Heart left ventricle (tissue), 16 donors: ENCODE results near the gene AHDC1. TPM values are rescaled to one million over a fixed set of nuclear protein-coding genes. Genes with fewer than 3 reads are reported as not detected.

Experiments
- ATAC-seq, 4 donors: fragments of 200-7000 bp; cut with Tn5 transposase; one replicate each; pipeline ENCODE4 v1.9.1; 2020 to 2022; ENCODE audit warnings: moderate library complexity in 4 of 4, mild to moderate bottlenecking in 3 of 4, moderate number of reproducible peaks in 1 of 4
- DNase-seq, 5 donors: peaks; one replicate each; pipeline ENCODE4 v3.0.0-alpha.2; 2020
- H3K27ac ChIP-seq, 12 donors: fragments of 200-600 bp; sonication (generic) in 4 of 12; one replicate each; pipeline versions ENCODE4 v1.5.0 to v1.8.0; 2016 to 2022; ENCODE audit warnings: mild to moderate bottlenecking in 2 of 12
- H3K27me3 ChIP-seq, 9 donors: fragments of 200-600 bp; sonication (generic) in 2 of 9; one replicate each; pipeline versions ENCODE4 v1.5.1 to v1.8.0; 2016 to 2022; ENCODE audit warnings: mild to moderate bottlenecking in 3 of 9
- H3K36me3 ChIP-seq, 9 donors: fragments of 200-600 bp; sonication (generic) in 2 of 9; one replicate each; pipeline versions ENCODE4 v1.5.0 to v1.8.0; 2018 to 2022; ENCODE audit warnings: mild to moderate bottlenecking in 2 of 9
- H3K4me1 ChIP-seq, 12 donors: fragments of 200-600 bp; sonication (generic) in 4 of 12; one replicate each; pipeline versions ENCODE4 v1.5.0 to v1.8.0; 2016 to 2022; ENCODE audit warnings: mild to moderate bottlenecking in 3 of 12
- H3K4me3 ChIP-seq, 12 donors: fragments of 200-600 bp; sonication (generic) in 4 of 12; one replicate each; pipeline versions ENCODE4 v1.5.0 to v1.8.0; 2017 to 2022; ENCODE audit warnings: mild to moderate bottlenecking in 9 of 12, moderate library complexity in 4 of 12
- H3K9me3 ChIP-seq, 12 donors: fragments of 200-600 bp; sonication (generic) in 4 of 12; one replicate each; pipeline versions ENCODE4 v1.5.0 to v1.8.0; 2016 to 2022; ENCODE audit warnings: mild to moderate bottlenecking in 1 of 12
- POLR2A ChIP-seq, 2 donors: fragments of 450-650 bp; IDR thresholded peaks; one replicate each; pipeline ENCODE4 v1.6.1; 2017; ENCODE audit warnings: antibody characterized with exemption in 2 of 2, mild to moderate bottlenecking in 2 of 2, moderate library complexity in 2 of 2
- WGBS, 4 donors: extraction: QIAGEN DNeasy Blood & Tissue Kit in 2 of 4; methylation state at CpG; one replicate each; pipeline versions ENCODE4 v1.1.5 to v1.1.7; 2013 to 2018; 5-methylcytosine and 5-hydroxymethylcytosine counted together
- intact Hi-C, 10 donors: fragments of 100-400 bp; cut with DNase I; formaldehyde crosslinking; loops; one replicate each; pipeline versions ENCODE4 v1.11.1 to v1.14.2; 2022
- polyA plus RNA-seq, 2 donors: library from polyadenylated mRNA; stranded (reverse); fragments of 200-250 nt; gene quantifications; one replicate each; pipeline ENCODE4 v1.2.3, GENCODE V29; 2013
- total RNA-seq, 9 donors: library from RNA; depleted of rRNA in 2 of 9; stranded (reverse); fragments of >200 nt in 2 of 9; fragmentation: NEBNext Ultra II Directional in 3 of 9; extraction: Animal tissue kit (Norgen Biotek cat#: 25700) in 3 of 9; gene quantifications; one replicate each; pipeline versions ENCODE4 v1.1.0 to v1.2.4, GENCODE V29; 2016 to 2023
- TF ChIP-seq, protein P1 (sequence below), 12 donors: fragments of 200-600 bp; sonication (generic) in 4 of 12; IDR thresholded peaks; one replicate each; pipeline versions ENCODE4 v1.5.0 to v1.8.0; 2018 to 2022; ENCODE audit warnings: antibody characterized with exemption in 12 of 12, mild to moderate bottlenecking in 5 of 12
- donor health status: ischemic (EF 13 %, LVEDD 7.1; RV severe dilation, severe dysfunction).
- donor health status: healthy with polysubstance abuse.
- donor health status: DM: no; HTN: yes; CAD: no.
- donor health status: DM: no; HTN: no; CAD: no.
- donor health status: ischemic (EF 25% LVEDD 6.9; RV normal size, moderate dysfunction).
- donor health status: ischemic (EF 25% LVEDD 5.7; RV mildly dilated, moderate dysfunction).
- donor health status: healthy.
- donor health status: DM: yes; HTN: yes; CAD: no.
- donor health status: ischemic (EF 35%, LVEDD 5.7; RV mildly dilated, moderate dysfunction).
- donor health status: nonischemic (EF 11% LVEDD 7.7; RV severe dilation, severe dysfunction).
- donor health status: DM: yes; HTN: yes; CAD: no.
- donor health status: PGD.
- donor health status: ischemic (EF 29% LVEDD 5.4; RV normal size, mild dysfunction).
- donor health status: nonischemic (EF 23%, LVEDD 6.1; RV moderate dilation, normal function).

The AHDC1 gene
- total and polyA plus RNA-seq, 11 donors, result 25.8 to 50.2 (median 42.1) TPM

DNA sequence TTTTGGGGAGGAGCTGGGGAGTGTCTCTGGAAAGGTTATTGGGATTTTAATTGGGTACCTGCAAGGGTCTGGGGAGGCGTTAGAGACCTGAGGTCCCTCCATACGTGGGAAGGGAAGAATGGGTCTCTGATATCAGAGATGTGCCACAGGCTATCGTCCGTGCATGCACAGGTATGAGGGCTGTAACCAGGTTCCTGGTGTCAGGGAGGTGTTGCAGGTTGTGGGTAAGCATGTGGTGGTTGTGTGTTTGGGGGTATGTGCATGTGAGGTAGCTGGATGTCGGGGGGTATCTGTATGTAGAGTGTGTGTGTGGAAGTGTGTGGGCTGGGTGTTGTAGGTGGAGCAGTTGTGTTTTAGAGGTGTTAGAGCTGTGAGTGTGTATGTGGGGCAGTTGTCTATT is 8.3 kb downstream of the AHDC1 start:
- Histone ChIP-seq H3K27me3 (no peaks in the 10 kb centered on the region), H3K9me3 (no peaks in the 10 kb centered on the region), H3K4me3 (no peak overlapping the region), H3K36me3 (peaks cover 0 to 8% (median 0%) of the 10 kb centered on the region in 9 donors), H3K4me1 (peaks cover 26 to 100% (median 97%) of the 10 kb centered on the region in 12 donors), H3K27ac (peak overlapping the region in 6 of 12 donors; percentile 26 to 99 (median 86))
- DNase-seq (no peak), ATAC-seq (no peak)
- 67 to 74% (median 69%) methylated on average over 5 of the region's 5 CpGs for WGBS, 4 donors
- TF ChIP-seq, protein P1, sequence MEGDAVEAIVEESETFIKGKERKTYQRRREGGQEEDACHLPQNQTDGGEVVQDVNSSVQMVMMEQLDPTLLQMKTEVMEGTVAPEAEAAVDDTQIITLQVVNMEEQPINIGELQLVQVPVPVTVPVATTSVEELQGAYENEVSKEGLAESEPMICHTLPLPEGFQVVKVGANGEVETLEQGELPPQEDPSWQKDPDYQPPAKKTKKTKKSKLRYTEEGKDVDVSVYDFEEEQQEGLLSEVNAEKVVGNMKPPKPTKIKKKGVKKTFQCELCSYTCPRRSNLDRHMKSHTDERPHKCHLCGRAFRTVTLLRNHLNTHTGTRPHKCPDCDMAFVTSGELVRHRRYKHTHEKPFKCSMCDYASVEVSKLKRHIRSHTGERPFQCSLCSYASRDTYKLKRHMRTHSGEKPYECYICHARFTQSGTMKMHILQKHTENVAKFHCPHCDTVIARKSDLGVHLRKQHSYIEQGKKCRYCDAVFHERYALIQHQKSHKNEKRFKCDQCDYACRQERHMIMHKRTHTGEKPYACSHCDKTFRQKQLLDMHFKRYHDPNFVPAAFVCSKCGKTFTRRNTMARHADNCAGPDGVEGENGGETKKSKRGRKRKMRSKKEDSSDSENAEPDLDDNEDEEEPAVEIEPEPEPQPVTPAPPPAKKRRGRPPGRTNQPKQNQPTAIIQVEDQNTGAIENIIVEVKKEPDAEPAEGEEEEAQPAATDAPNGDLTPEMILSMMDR (IDR thresholded peaks at IDR 0.05), result no peak
- TF ChIP-seq POLR2A (IDR thresholded peaks at IDR 0.05), result no peak
- intact Hi-C loops, result loop anchor here in 1 of 10 donors (5.0 kb wide), 1 partner anchor 33 kb away; no protein-coding TSS in a partner anchor

DNA sequence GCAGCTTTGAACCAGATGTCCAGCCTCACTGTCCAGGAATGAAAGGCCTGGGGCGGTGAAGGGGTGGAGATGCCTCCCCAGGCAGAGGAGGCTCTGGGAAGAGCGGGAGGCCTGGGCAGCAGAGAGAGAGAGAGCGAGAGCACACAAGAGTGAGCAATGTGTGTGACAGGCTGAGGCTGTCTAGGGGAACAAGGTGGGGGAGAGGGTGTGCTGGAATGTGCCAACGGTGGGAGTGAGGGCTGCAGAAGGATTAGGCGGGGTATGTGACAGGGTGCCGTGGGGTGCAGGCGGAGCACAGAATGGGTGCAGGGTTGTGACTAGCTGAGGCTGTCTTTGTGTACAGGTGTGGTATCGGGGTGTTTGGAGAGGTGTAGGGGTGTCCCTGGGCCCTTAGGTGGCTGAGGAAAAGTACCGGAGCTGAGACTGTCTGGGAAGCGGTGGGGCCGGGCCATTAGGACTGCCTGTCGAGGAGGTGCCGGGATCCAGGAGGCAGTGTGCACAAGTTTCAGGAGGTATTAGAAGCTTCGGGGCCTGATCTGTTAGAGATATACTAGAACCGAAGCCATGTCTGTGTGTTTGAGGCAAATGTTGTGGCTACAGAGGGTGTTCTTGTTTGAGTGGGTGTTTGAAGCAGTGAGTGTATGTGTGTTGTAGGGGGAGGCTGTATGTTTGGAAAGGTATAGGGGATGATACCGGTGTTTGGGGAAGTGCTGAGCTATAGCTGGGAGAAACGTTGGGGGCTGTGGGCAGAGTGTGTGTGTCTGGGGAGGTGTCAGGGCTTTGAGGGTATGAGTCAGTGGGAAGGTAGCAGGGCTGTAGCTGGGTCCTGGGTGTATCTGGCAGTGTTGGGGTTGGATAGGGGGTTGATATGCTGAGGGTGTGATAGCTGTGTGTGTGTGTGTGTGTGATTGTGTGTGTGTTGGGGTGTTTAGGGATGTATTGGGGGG is 9.1 kb downstream of the AHDC1 start:
- H3K4me1 ChIP-seq, result peaks cover 29 to 100% (median 97%) of the 10 kb centered on the region in 12 donors
- intact Hi-C loops, result loop anchor here in 1 of 10 donors (5.0 kb wide), 1 partner anchor 33 kb away; no protein-coding TSS in a partner anchor
- 55 to 63% (median 58%) methylated on average over 17 of the region's 17 CpGs for WGBS, 4 donors
- DNase-seq, result no peak
- TF ChIP-seq, protein P1 (IDR thresholded peaks at IDR 0.05), result no peak
- no peak for TF ChIP-seq POLR2A (IDR thresholded peaks at IDR 0.05)
- no peaks in the 10 kb centered on the region for H3K9me3 ChIP-seq
- H3K4me3 ChIP-seq, result no peak overlapping the region
- no peaks in the 10 kb centered on the region for H3K27me3 ChIP-seq
- H3K36me3 ChIP-seq, result peaks cover 0 to 8% (median 0%) of the 10 kb centered on the region in 9 donors
- H3K27ac ChIP-seq, result peak overlapping the region in 10 of 12 donors; percentile 5 to 99 (median 74)
- peak in 1 of 4 donors; percentile 2 for ATAC-seq

DNA sequence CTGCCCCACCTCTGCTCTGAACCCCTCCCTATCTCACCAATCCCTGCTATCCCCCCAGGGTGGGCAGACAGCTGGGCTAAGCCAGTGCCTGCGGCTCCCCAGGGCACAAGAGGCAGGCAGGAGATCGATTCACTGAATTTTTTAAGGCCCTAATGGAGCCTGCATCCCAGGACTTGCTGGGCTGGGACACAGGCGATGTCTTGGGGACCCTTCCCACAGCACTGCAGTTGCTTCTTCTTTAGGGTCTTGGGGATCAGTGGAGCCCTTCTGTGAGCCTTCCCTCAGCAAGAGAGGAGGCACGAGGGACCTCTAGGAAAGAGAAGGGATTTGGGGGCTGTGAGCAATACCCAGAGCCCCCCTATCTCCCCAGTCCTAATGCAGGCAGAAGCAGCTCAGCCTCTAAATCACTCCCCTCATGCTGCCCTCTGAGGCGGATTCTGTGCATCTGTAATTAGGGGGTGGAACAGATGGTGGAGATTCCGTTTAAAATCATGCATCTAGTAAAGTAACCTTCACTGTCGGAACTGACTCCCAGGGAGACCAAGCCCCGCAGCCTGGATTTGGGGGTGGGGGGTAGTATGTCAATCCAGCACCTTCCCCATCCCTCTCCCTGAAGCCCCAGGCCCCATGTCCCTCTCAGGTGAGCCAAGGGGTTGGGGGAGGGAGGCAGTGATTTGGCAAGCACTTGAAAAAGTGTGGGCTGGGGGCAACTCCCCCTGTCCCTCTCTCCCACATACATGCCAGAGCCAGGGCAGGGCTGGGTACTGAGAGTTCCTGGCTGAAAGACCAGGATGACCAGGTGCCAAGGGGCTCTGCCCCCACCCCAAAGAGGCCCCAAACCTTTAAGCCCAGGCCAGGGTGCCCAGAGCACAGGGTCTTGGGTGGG is 10.0 kb downstream of the AHDC1 start:
- H3K36me3 ChIP-seq, result peaks cover 0 to 10% (median 0%) of the 10 kb centered on the region in 9 donors
- DNase-seq (peak in 1 of 5 donors; percentile 38), ATAC-seq (no peak)
- peaks cover 25 to 100% (median 97%) of the 10 kb centered on the region in 12 donors for H3K4me1 ChIP-seq
- 43 to 60% (median 60%) methylated on average over 5 to 8 of the region's 8 CpGs for WGBS, 4 donors
- H3K27me3 ChIP-seq, result no peaks in the 10 kb centered on the region
- TF ChIP-seq, protein P1 (IDR thresholded peaks at IDR 0.05), result no peak
- TF ChIP-seq POLR2A (IDR thresholded peaks at IDR 0.05), result no peak
- intact Hi-C loops, result no loop called here
- peak overlapping the region in 11 of 12 donors; percentile 0 to 99 (median 73) for H3K27ac ChIP-seq
- no peaks in the 10 kb centered on the region for H3K9me3 ChIP-seq
- no peak overlapping the region for H3K4me3 ChIP-seq
